ENCODE measurements around the gene RHNO1. TPM values are rescaled to one million over a fixed set of nuclear protein-coding genes. Genes with fewer than 3 reads are reported as not detected.
A peak's percentile ranks its signal among the peaks of the same experiment; 100 is the strongest.

RHNO1 gene
- polyA plus RNA-seq, 1 experiment = 40.0 TPM

- POLR2A ChIA-PET = no interaction called here
- H3K27me3 ChIP-seq (ENCODE audit: control insufficient read depth, insufficient read depth, low read length) = no peaks in the 10 kb centered on the region
- peak overlapping the region; percentile 70 for H3K4me3 ChIP-seq (ENCODE audit: low read depth, low read length)
- DNase-seq (ENCODE audit: low read depth) = no peak
- CTCF ChIA-PET = interaction anchor here (1.7 kb wide), 1 partner anchor 158 kb away, joined by 5 read pairs; no protein-coding TSS in a partner anchor
- no peak for TF ChIP-seq CTCF (IDR thresholded peaks at IDR 0.05; ENCODE audit: insufficient read depth, low read depth, low read length)
- H3K36me3 ChIP-seq (ENCODE audit: control insufficient read depth, insufficient read depth, low read length) = no peaks in the 10 kb centered on the region; the same call in 1 of the 2 replicates
Measured at GRCh38 chr12:2876431-2877046, 484 bp upstream of the RHNO1 start.

GRCh38 chr12:2877953-2878732 lies 1.1 kb downstream of the RHNO1 start:
- Histone ChIP-seq H3K36me3 (ENCODE audit: control insufficient read depth, insufficient read depth, low read length) (no peaks in the 10 kb centered on the region; the same call in 1 of the 2 replicates), H3K4me3 (ENCODE audit: low read depth, low read length) (peak overlapping the region; percentile 70), H3K27me3 (ENCODE audit: control insufficient read depth, insufficient read depth, low read length) (no peaks in the 10 kb centered on the region)
- POLR2A ChIA-PET = interaction anchor here (0.6 kb wide), 1 partner anchor 12 kb away, joined by 3 read pairs; the partner anchor contains the start of gene TULP3
- DNase-seq (ENCODE audit: low read depth) = no peak
- TF ChIP-seq CTCF (IDR thresholded peaks at IDR 0.05; ENCODE audit: insufficient read depth, low read depth, low read length) = peak; percentile 14; the same call in 1 of the 2 replicates
- CTCF ChIA-PET = interaction anchor here (0.7 to 1.7 kb wide), 7 partner anchors 13 to 194 kb away, joined by 3 to 6 read pairs (median 4); partner anchors contain the start of gene TULP3

GRCh38 chr12:2879853-2880252 lies 2.8 kb downstream of the RHNO1 start:
- CTCF ChIA-PET = interaction anchor here (1.5 to 1.6 kb wide), 2 partner anchors 9 to 11 kb away, joined by 4 to 6 read pairs; partner anchors contain the start of gene TULP3
- Histone ChIP-seq H3K36me3 (ENCODE audit: control insufficient read depth, insufficient read depth, low read length) (no peaks in the 10 kb centered on the region; the same call in 1 of the 2 replicates), H3K4me3 (ENCODE audit: low read depth, low read length) (no peak overlapping the region), H3K27me3 (ENCODE audit: control insufficient read depth, insufficient read depth, low read length) (no peaks in the 10 kb centered on the region)
- DNase-seq (ENCODE audit: low read depth) = no peak
- TF ChIP-seq CTCF (IDR thresholded peaks at IDR 0.05; ENCODE audit: insufficient read depth, low read depth, low read length) = no peak
- POLR2A ChIA-PET = no interaction called here

GRCh38 chr12:2884810-2885209 lies 7.8 kb downstream of the RHNO1 start:
- H3K4me3 ChIP-seq (ENCODE audit: low read depth, low read length) = no peak overlapping the region
- no peak for TF ChIP-seq CTCF (IDR thresholded peaks at IDR 0.05; ENCODE audit: insufficient read depth, low read depth, low read length)
- POLR2A ChIA-PET = no interaction called here
- CTCF ChIA-PET = interaction anchor here (0.9 to 2.2 kb wide), 11 partner anchors 10 to 157 kb away, joined by 3 to 14 read pairs (median 4); no protein-coding TSS in a partner anchor
- peaks cover 2% of the 10 kb centered on the region; the same call in 1 of the 2 replicates for H3K36me3 ChIP-seq (ENCODE audit: control insufficient read depth, insufficient read depth, low read length)
- no peaks in the 10 kb centered on the region for H3K27me3 ChIP-seq (ENCODE audit: control insufficient read depth, insufficient read depth, low read length)
- no peak for DNase-seq (ENCODE audit: low read depth)
